Hepatocyte (in vitro differentiated cells): ENCODE results near the gene TIGD4.
"Not testable (repeated sequence)": the region's sequence is repeated elsewhere in the genome, so short reads cannot be mapped to it uniquely, and the experiment has no call there.

ENCODE experiments used
- CTCF ChIP-seq: fragments of 200-600 bp; sonication (generic); IDR thresholded peaks from 2 replicates; pipeline ENCODE4 v1.5.1; 2016; ENCODE audit warnings: antibody characterized with exemption, mild to moderate bottlenecking; ENCODE audit not compliant: poor library complexity
- EZH2 ChIP-seq: fragments of 200-600 bp; sonication (generic); IDR thresholded peaks from 2 replicates; pipeline ENCODE4 v1.6.1; 2016; ENCODE audit warnings: antibody characterized with exemption, mild to moderate bottlenecking, borderline replicate concordance

GRCh38 chr4:152765069-152765737, 14.3 kb downstream of the TIGD4 start:
- TF ChIP-seq EZH2, CTCF: not testable (repeated sequence)
